ENCODE measurements around the gene GRID2. TPM values are rescaled to one million over a fixed set of nuclear protein-coding genes. Genes with fewer than 3 reads are reported as not detected.

Gene GRID2
- total RNA-seq, 2 donors from 2014 or later, result 0.16 TPM; not detected in 1

GRCh38 chr4:93687304-93687703, 1383.5 kb downstream of the GRID2 start:
- no peaks in the 10 kb centered on the region for H3K9me3 ChIP-seq
- DNase-seq (ENCODE audit: low spot score), result no peak
- no peaks in the 10 kb centered on the region for H3K4me1 ChIP-seq
- no peak overlapping the region for H3K4me3 ChIP-seq
- H3K27ac ChIP-seq, result no peak overlapping the region
- TF ChIP-seq, protein P1, sequence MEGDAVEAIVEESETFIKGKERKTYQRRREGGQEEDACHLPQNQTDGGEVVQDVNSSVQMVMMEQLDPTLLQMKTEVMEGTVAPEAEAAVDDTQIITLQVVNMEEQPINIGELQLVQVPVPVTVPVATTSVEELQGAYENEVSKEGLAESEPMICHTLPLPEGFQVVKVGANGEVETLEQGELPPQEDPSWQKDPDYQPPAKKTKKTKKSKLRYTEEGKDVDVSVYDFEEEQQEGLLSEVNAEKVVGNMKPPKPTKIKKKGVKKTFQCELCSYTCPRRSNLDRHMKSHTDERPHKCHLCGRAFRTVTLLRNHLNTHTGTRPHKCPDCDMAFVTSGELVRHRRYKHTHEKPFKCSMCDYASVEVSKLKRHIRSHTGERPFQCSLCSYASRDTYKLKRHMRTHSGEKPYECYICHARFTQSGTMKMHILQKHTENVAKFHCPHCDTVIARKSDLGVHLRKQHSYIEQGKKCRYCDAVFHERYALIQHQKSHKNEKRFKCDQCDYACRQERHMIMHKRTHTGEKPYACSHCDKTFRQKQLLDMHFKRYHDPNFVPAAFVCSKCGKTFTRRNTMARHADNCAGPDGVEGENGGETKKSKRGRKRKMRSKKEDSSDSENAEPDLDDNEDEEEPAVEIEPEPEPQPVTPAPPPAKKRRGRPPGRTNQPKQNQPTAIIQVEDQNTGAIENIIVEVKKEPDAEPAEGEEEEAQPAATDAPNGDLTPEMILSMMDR (IDR thresholded peaks at IDR 0.05), result no peak
- H3K27me3 ChIP-seq, result no peaks in the 10 kb centered on the region
- H3K36me3 ChIP-seq, result no peaks in the 10 kb centered on the region

DNA sequence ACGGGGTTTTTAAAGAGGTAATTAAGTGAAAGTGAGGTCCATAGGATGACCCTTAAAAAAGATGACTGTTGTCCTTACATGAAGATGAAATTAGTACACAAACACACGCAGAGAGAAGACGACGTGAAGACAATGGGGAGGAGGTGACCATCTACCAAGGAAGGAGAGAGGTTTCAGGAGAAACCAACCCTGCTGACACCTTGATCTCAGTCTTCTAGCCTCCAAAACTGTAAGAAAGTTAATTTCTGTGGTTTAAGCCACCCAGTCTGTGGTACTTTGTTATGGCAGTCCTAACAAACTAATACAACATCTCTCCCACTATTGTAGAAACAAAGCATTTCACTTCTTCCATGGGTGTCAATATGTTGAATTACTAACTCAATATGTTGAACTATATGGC, 1385.2 kb downstream of the GRID2 start:
- Histone ChIP-seq H3K4me1 (no peaks in the 10 kb centered on the region), H3K27ac (no peak overlapping the region), H3K9me3 (no peaks in the 10 kb centered on the region), H3K27me3 (no peaks in the 10 kb centered on the region), H3K4me3 (no peak overlapping the region), H3K36me3 (no peaks in the 10 kb centered on the region)
- TF ChIP-seq, protein P1 (IDR thresholded peaks at IDR 0.05), result no peak
- no peak for DNase-seq (ENCODE audit: low spot score)

DNA sequence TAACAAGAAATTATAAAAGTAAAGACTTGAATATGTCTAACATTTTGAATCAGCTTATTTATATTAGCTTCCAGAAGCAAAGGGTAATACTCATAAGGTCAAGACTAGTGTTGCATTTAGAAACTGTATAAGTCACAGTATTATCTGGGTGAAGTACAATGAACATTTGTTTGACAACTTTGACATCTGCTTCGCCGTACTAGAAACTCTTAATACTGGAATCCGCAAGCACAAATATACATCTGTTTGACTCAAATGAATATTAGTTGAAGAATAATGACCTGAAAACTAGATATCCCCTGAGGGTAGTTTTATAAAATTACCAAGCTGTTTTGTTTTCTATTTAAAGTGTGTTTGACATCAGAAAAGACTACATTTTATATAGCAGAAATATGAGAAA, 1389.4 kb downstream of the GRID2 start:
- Histone ChIP-seq H3K27me3 (no peaks in the 10 kb centered on the region), H3K27ac (no peak overlapping the region), H3K9me3 (no peaks in the 10 kb centered on the region), H3K4me3 (no peak overlapping the region), H3K36me3 (no peaks in the 10 kb centered on the region), H3K4me1 (no peaks in the 10 kb centered on the region)
- TF ChIP-seq, protein P1 (IDR thresholded peaks at IDR 0.05), result no peak
- no peak for DNase-seq (ENCODE audit: low spot score)

- Histone ChIP-seq H3K27ac (no peak overlapping the region), H3K27me3 (no peaks in the 10 kb centered on the region), H3K36me3 (no peaks in the 10 kb centered on the region), H3K4me1 (no peaks in the 10 kb centered on the region), H3K9me3 (no peaks in the 10 kb centered on the region), H3K4me3 (no peak overlapping the region)
- TF ChIP-seq, protein P1 (IDR thresholded peaks at IDR 0.05), result no peak
- DNase-seq (ENCODE audit: low spot score), result no peak
Observed at GRCh38 chr4:93698686-93699085, 1394.9 kb downstream of the GRID2 start.

GRCh38 chr4:93700571-93700970, 1396.8 kb downstream of the GRID2 start:
- Histone ChIP-seq H3K36me3 (no peaks in the 10 kb centered on the region), H3K27me3 (no peaks in the 10 kb centered on the region), H3K27ac (no peak overlapping the region), H3K9me3 (no peaks in the 10 kb centered on the region), H3K4me1 (no peaks in the 10 kb centered on the region), H3K4me3 (no peak overlapping the region)
- DNase-seq (ENCODE audit: low spot score), result no peak
- TF ChIP-seq, protein P1 (IDR thresholded peaks at IDR 0.05), result no peak

DNA sequence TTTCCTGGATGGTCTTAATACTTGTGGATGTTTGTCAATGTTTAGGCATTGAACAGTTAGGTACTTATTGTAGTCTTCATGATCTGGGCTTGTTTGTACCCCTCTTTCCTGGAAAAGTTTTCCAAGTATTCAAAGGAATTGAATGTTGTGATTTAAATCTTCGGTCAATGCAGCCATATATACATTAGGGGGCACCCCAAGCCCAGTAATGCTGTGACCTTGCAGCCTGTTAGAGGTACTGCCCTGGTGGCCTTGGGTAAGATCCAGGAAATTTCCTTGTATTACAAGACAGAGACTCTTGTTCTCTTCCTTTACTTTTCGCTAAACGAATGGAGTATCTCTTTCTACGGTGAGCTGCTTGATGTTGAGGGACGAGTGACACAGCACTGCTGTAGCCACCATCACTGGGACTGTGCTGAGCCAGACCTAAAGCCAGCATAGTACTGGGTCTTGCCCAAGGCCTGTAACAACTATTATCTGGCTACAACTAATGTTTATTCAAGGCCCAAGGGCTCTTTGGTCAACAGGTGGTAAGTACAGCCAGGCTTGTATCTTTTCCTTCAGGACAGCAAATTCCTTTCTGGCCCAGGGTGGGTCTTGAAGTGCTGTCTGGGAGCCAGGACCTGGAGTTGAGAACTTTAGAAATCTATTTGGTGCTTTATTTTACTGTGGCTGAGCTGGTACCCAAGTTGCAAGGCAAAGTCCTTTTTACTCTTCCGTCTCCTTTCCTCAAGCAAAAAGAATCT, 1406.5 kb downstream of the GRID2 start:
- no peak for DNase-seq (ENCODE audit: low spot score)
- H3K27me3 ChIP-seq, result no peaks in the 10 kb centered on the region
- H3K4me1 ChIP-seq, result no peaks in the 10 kb centered on the region
- no peak overlapping the region for H3K4me3 ChIP-seq
- H3K36me3 ChIP-seq, result no peaks in the 10 kb centered on the region
- TF ChIP-seq, protein P1 (IDR thresholded peaks at IDR 0.05), result no peak
- no peaks in the 10 kb centered on the region for H3K9me3 ChIP-seq
- no peak overlapping the region for H3K27ac ChIP-seq
